ENCODE measurements around the gene HDAC11.

- TF ChIP-seq EZH2 (IDR thresholded peaks at IDR 0.05): no peak
- TF ChIP-seq POLR2AphosphoS5 (IDR thresholded peaks at IDR 0.05; ENCODE audit: borderline replicate concordance, low read depth, low read length): no peak
- TF ChIP-seq FOXP2 (optimal IDR thresholded peaks at IDR 0.05; ENCODE audit: control extremely low read depth, extremely low read length, insufficient read depth): no peak
Observed at GRCh38 chr3:13532631-13533030, 52.5 kb downstream of the HDAC11 start.
